Trophoblast cell (in vitro differentiated cells and primary cell): ENCODE data around the gene SULF2.

ENCODE experiments used
- DNase-seq, 2 donors: peaks; one replicate each; pipeline ENCODE4 v3.0.0-alpha.2; 2016
- H2AFZ ChIP-seq: 2 replicates; pipeline ENCODE4 v1.6.1; 2013; ENCODE audit warnings: low read length, moderate library complexity, mild to moderate bottlenecking; ENCODE audit not compliant: insufficient read depth, poor library complexity
- H2AK5ac ChIP-seq: 2 replicates; pipeline ENCODE4 v1.6.1; 2013; ENCODE audit warnings: mild to moderate bottlenecking, low read length
- H2BK120ac ChIP-seq: 2 replicates; pipeline ENCODE4 v1.6.1; 2013; ENCODE audit warnings: low read length, mild to moderate bottlenecking, moderate library complexity; ENCODE audit not compliant: insufficient read depth, poor library complexity
- H2BK12ac ChIP-seq: 2 replicates; pipeline ENCODE4 v1.6.1; 2013; ENCODE audit warnings: mild to moderate bottlenecking, low read length, moderate library complexity
- H2BK5ac ChIP-seq: 2 replicates; pipeline ENCODE4 v1.6.1; 2013; ENCODE audit warnings: low read length, low read depth, moderate library complexity, mild to moderate bottlenecking; ENCODE audit not compliant: poor library complexity
- H3K14ac ChIP-seq: 2 replicates; pipeline ENCODE4 v1.6.1; 2013; ENCODE audit warnings: mild to moderate bottlenecking, low read length
- H3K18ac ChIP-seq: 2 replicates; pipeline ENCODE4 v1.6.1; 2013; ENCODE audit warnings: mild to moderate bottlenecking, low read length
- H3K23ac ChIP-seq: 2 replicates; pipeline ENCODE4 v1.6.1; 2013; ENCODE audit warnings: low read length
- H3K27ac ChIP-seq: 2 replicates; pipeline ENCODE4 v1.5.1; 2013; ENCODE audit warnings: low read depth, mild to moderate bottlenecking, inconsistent platforms, low read length, moderate library complexity
- H3K27me3 ChIP-seq: 2 replicates; pipeline ENCODE4 v1.6.1; 2013; ENCODE audit warnings: inconsistent platforms, mild to moderate bottlenecking, low read length, moderate library complexity; ENCODE audit not compliant: insufficient read depth
- H3K36me3 ChIP-seq, 2 experiments: 1 replicate in 1 of 2; 2 replicates in 1 of 2; pipeline ENCODE4 v1.6.1; 2013; ENCODE audit warnings: low read length in 2 of 2, mild to moderate bottlenecking in 2 of 2, moderate library complexity in 1 of 2; ENCODE audit not compliant: insufficient read depth in 2 of 2, control insufficient read depth in 1 of 2
- H3K4ac ChIP-seq: 2 replicates; pipeline ENCODE4 v1.6.1; 2013; ENCODE audit warnings: low read depth, mild to moderate bottlenecking, low read length, moderate library complexity
- H3K4me1 ChIP-seq, 2 experiments: 1 replicate in 1 of 2; 2 replicates in 1 of 2; pipeline ENCODE4 v1.6.1; 2013; ENCODE audit warnings: low read length in 2 of 2, mild to moderate bottlenecking in 2 of 2, moderate library complexity in 1 of 2; ENCODE audit not compliant: insufficient read depth in 2 of 2, control insufficient read depth in 1 of 2
- H3K4me2 ChIP-seq: 2 replicates; pipeline ENCODE4 v1.6.1; 2013; ENCODE audit warnings: inconsistent platforms, mild to moderate bottlenecking, low read length, moderate library complexity
- H3K4me3 ChIP-seq: 2 replicates; pipeline ENCODE4 v1.5.1; 2013; ENCODE audit warnings: mild to moderate bottlenecking, low read depth, low read length, inconsistent platforms
- H3K79me1 ChIP-seq: one replicate; pipeline ENCODE4 v1.6.1; 2013; ENCODE audit warnings: low read length
- H3K79me2 ChIP-seq: 2 replicates; pipeline ENCODE4 v1.6.1; 2013; ENCODE audit warnings: low read length, mild to moderate bottlenecking; ENCODE audit not compliant: control insufficient read depth, insufficient read depth, poor library complexity
- H3K9ac ChIP-seq: 2 replicates; pipeline ENCODE4 v1.6.1; 2013; ENCODE audit warnings: mild to moderate bottlenecking, low read length
- H3K9me3 ChIP-seq: 2 replicates; pipeline ENCODE4 v1.6.1; 2013; ENCODE audit warnings: low read depth, mild to moderate bottlenecking, control low read depth, inconsistent platforms, low read length; ENCODE audit not compliant: insufficient read depth
- H4K12ac ChIP-seq: 2 replicates; pipeline ENCODE4 v1.6.1; 2013; ENCODE audit warnings: low read depth, mild to moderate bottlenecking, low read length, moderate library complexity
- H4K8ac ChIP-seq: 2 replicates; pipeline ENCODE4 v1.6.1; 2013; ENCODE audit warnings: low read depth, mild to moderate bottlenecking, low read length, moderate library complexity
- H4K91ac ChIP-seq: one replicate; pipeline ENCODE4 v1.6.1; 2013; ENCODE audit warnings: low read depth, mild to moderate bottlenecking, low read length, moderate library complexity
- WGBS: extraction: QIAGEN DNeasy Blood & Tissue Kit; methylation state at CpG from one replicate; pipeline ENCODE4 v1.1.7; 2013; ENCODE audit warnings: missing lambda C conversion rate; ENCODE audit not compliant: insufficient read length, insufficient coverage; ENCODE audit errors: extremely low coverage; 5-methylcytosine and 5-hydroxymethylcytosine counted together

Gene SULF2

DNA sequence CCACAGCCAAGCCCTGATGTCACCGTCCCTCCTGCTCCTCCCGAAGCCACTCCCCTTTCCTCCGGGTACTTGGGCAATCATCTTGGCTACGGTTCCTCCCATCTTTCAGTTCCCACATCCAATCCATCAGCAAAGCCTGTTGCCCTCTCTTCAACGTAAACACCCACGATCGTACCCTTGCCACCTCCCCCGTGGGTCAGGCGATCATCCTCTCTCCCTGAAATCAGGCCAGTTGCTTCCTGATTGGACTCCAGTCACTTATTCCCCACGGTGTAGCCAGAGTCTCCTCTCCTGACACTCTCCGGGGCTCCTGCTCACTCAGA lies 44.5 kb downstream of the SULF2 start:
- Histone ChIP-seq H3K18ac (no peak overlapping the region), H3K79me1 (no peaks in the 10 kb centered on the region), H2AK5ac (no peak overlapping the region), H3K23ac (no peak overlapping the region), H3K14ac (no peak overlapping the region), H3K27ac (no peak overlapping the region), H4K12ac (no peak overlapping the region), H3K4me1 (no peaks in the 10 kb centered on the region), H3K9ac (no peak overlapping the region), H3K9me3 (peaks cover 3% of the 10 kb centered on the region), H3K27me3 (no peaks in the 10 kb centered on the region), H3K4me3 (no peak overlapping the region), H4K91ac (no peak overlapping the region), H4K8ac (no peak overlapping the region), H2BK5ac (no peak overlapping the region), H2BK120ac (no peak overlapping the region), H2BK12ac (no peak overlapping the region), H3K4ac (no peak overlapping the region), H3K36me3 (peaks cover 0 to 3% of the 10 kb centered on the region in 2 experiments), H3K79me2 (no peaks in the 10 kb centered on the region), H3K4me2 (no peak overlapping the region), H2AFZ (no peak overlapping the region)
- WGBS, result no CpG with 5 or more reads among the region's 11 CpGs
- DNase-seq, result peak; percentile 18 to 30

DNA sequence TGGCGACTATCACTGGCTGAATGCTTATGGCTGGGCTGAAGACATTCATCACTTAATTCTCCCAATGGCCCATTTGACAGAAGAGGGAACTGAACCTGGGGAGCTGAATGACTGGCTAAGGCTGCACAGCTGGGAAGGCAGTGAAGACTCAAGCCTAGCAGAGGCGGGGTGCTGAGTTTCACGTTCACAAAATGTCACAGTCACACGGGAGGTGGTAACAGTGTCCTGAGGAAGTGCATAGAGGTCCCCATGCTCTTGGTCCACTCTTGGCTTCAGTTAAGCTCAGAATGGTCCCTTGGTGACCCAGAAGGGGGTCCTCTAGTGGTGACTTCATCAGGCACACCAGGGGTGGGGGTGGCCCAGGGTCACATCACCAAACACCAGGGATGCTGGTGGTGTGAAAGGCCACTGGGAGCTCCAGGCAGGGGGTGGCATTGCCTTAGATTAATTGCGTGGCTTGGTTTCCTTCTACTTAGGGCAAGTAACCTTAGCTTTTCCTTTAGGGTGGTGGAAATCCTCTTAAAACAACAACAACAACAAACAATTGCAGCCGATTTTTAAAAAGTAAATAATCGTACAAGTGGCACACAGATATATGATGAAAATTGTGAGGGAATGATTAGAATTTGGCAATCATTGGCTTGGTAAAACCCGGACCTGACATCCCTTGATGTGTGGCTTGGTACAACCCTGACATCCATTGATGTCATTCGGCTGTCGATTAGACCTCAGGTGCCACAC lies 45.0 kb downstream of the SULF2 start:
- no CpG with 5 or more reads among the region's 10 CpGs for WGBS
- Histone ChIP-seq H3K23ac (no peak overlapping the region), H3K18ac (no peak overlapping the region)

DNA sequence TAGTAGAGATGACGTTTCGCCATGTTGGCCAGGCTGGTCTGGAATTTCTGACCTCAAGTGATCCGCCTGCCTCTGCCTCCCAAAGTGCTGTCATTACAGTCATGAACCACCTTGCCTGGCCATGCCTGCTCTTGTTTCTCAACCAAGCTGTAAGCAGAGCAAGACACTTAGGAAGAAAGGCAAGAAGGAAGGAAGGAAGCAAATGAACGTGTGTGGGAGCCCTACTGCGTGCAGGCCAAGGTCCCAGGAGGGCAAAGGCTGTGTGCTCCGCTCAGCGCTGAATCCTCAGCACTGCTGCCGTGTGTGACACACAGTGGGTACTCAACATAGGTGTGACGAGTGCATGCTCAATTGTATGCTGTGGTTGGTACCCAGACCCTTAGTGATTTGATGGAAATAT lies 47.4 kb downstream of the SULF2 start:
- no peak overlapping the region for H3K18ac ChIP-seq
- H3K4me2 ChIP-seq, result no peak overlapping the region
- H4K12ac ChIP-seq, result no peak overlapping the region
- H4K91ac ChIP-seq, result no peak overlapping the region
- H3K4me1 ChIP-seq, result no peaks in the 10 kb centered on the region
- peaks cover 0 to 3% of the 10 kb centered on the region in 2 experiments for H3K36me3 ChIP-seq
- no peak overlapping the region for H4K8ac ChIP-seq
- H3K79me1 ChIP-seq, result no peaks in the 10 kb centered on the region
- no peaks in the 10 kb centered on the region for H3K27me3 ChIP-seq
- WGBS, result no CpG with 5 or more reads among the region's 9 CpGs
- H3K4me3 ChIP-seq, result peak overlapping the region; percentile 37
- no peak overlapping the region for H2BK5ac ChIP-seq
- no peak overlapping the region for H3K27ac ChIP-seq
- H2AFZ ChIP-seq, result no peak overlapping the region
- H3K9ac ChIP-seq, result no peak overlapping the region
- no peak overlapping the region for H3K14ac ChIP-seq
- no peak overlapping the region for H2BK12ac ChIP-seq
- H3K79me2 ChIP-seq, result no peaks in the 10 kb centered on the region
- no peak overlapping the region for H3K4ac ChIP-seq
- no peak for DNase-seq
- no peak overlapping the region for H2BK120ac ChIP-seq
- H3K9me3 ChIP-seq, result peaks cover 3% of the 10 kb centered on the region
- no peak overlapping the region for H3K23ac ChIP-seq
- no peak overlapping the region for H2AK5ac ChIP-seq

More for the DNA sequence above, 45.0 kb downstream of the SULF2 start:
- peaks cover 3% of the 10 kb centered on the region for H3K9me3 ChIP-seq
- no peak overlapping the region for H2BK12ac ChIP-seq
- no peak overlapping the region for H3K4me2 ChIP-seq
- H3K4ac ChIP-seq, result no peak overlapping the region
- H3K9ac ChIP-seq, result no peak overlapping the region
- H3K27me3 ChIP-seq, result no peaks in the 10 kb centered on the region
- no peak overlapping the region for H2BK5ac ChIP-seq
- DNase-seq, result no peak
- H3K14ac ChIP-seq, result no peak overlapping the region
- no peak overlapping the region for H4K91ac ChIP-seq
- H4K8ac ChIP-seq, result no peak overlapping the region
- H3K36me3 ChIP-seq, result peaks cover 0 to 3% of the 10 kb centered on the region in 2 experiments
- no peak overlapping the region for H3K4me3 ChIP-seq
- H3K27ac ChIP-seq, result no peak overlapping the region
- no peak overlapping the region for H2BK120ac ChIP-seq
- no peak overlapping the region for H4K12ac ChIP-seq
- H2AFZ ChIP-seq, result no peak overlapping the region
- no peaks in the 10 kb centered on the region for H3K4me1 ChIP-seq
- H3K79me2 ChIP-seq, result no peaks in the 10 kb centered on the region
- no peaks in the 10 kb centered on the region for H3K79me1 ChIP-seq
- H2AK5ac ChIP-seq, result no peak overlapping the region

DNA sequence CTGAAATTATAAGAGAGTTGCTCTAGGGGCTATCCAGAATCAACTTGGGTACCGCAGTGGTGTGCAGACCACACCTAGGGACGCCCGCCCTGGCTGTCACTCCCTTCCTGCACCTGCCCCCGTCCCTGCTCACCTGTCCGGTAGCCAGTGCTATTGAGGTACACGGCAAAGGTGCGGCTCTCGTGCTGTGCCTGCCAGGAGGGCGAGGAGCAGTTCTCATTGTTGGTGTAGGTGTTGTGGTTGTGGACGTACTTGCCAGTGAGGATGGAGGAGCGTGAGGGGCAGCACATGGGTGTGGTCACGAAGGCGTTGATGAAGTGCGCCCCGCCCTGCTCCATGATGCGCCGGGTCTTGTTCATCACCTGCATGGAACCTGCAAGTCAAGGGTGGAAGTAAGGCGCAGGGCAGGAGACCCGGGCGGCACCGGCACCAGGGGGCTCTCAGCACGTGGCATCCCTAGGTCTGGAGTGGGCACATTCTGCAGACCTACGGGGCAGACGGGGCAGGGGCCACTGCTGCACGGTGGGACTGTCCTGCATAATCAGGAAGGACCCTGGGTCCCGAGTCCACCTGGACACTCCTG lies 48.6 kb downstream of the SULF2 start:
- H3K4me2 ChIP-seq, result no peak overlapping the region
- H3K9ac ChIP-seq, result peak overlapping the region; percentile 51
- H3K36me3 ChIP-seq, result peaks cover 0 to 3% of the 10 kb centered on the region in 2 experiments
- no peak overlapping the region for H2BK120ac ChIP-seq
- H2BK12ac ChIP-seq, result no peak overlapping the region
- H4K91ac ChIP-seq, result no peak overlapping the region
- H3K4me3 ChIP-seq, result no peak overlapping the region
- H3K79me1 ChIP-seq, result no peaks in the 10 kb centered on the region
- no peaks in the 10 kb centered on the region for H3K27me3 ChIP-seq
- H3K79me2 ChIP-seq, result no peaks in the 10 kb centered on the region
- no peak overlapping the region for H2AK5ac ChIP-seq
- peaks cover 3% of the 10 kb centered on the region for H3K9me3 ChIP-seq
- H3K18ac ChIP-seq, result no peak overlapping the region
- H2BK5ac ChIP-seq, result no peak overlapping the region
- H2AFZ ChIP-seq, result no peak overlapping the region
- no peak overlapping the region for H3K27ac ChIP-seq
- H3K4ac ChIP-seq, result no peak overlapping the region
- WGBS, result no CpG with 5 or more reads among the region's 26 CpGs
- no peak overlapping the region for H3K23ac ChIP-seq
- no peak for DNase-seq
- H3K14ac ChIP-seq, result no peak overlapping the region
- no peak overlapping the region for H4K8ac ChIP-seq
- no peaks in the 10 kb centered on the region for H3K4me1 ChIP-seq
- no peak overlapping the region for H4K12ac ChIP-seq
